Stimulated activated CD4-positive, alpha-beta T cell treated with anti-CD3 and anti-CD28 coated beads, TNF-alpha, amount 100 ng/mL, for 4 hours (primary cell): ENCODE results near the gene WLS.

Experiments used
- DNase-seq, 3 experiments: peaks; one replicate each; pipeline ENCODE4 v3.0.0-alpha.2; 2020; ENCODE audit warnings: low read depth in 3 of 3

The WLS gene

DNA sequence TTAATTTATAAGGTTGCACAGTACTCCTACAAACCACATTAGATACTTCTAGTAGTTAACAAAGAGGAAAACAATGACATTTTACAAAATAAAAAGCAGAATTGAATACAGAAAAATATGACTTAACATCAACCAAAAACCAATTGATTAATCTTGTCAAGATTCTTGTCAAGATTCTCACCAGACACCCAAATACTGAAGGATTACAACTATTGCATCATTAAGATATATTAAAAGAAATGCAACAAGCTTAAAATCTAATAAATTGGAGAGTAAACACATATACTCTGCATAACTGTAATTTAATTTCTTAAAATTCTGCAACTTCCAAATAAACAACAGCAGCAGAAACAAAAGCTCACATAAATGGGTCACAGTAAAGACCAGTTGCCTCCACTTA is 4.7 kb downstream of the WLS start:
- no peak for DNase-seq

DNA sequence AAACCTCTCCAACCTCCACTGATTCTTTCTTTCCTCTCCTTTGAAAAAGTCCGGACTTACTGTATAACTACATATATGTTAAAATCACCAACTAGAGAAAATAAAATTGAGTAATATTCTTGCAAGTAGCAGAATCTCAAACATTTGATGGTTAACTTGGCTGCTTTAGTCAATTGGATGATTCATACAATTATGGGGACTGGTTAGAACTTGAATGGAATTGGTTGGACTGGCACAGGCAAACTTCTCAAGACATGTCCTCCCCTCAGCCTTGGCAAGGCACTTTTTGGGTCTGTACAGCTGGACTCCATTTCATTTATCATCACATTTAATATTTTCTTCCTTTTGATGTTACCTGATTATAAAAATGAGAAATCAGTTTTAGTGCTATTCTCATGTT is 6.5 kb downstream of the WLS start:
- no peak for DNase-seq

DNA sequence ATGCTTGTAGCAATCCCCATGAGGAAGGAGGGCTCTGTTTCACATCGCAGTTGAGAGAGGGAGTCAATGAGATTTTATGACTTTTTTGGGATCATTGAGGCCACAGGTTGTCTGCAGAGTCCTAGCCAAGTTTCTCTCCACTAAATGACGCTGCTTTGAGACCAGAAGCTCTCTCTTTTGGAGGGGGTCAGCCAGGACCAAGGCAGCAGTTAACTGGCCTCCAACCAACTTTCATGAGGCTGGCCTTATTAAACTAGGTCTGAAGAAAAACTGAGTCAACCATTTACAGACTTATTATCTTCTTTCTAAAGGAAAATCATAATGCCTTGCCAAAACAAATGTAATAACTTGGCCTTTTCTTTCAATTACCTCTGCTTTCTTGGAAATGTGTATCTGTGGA is 8.6 kb downstream of the WLS start:
- no peak for DNase-seq

DNA sequence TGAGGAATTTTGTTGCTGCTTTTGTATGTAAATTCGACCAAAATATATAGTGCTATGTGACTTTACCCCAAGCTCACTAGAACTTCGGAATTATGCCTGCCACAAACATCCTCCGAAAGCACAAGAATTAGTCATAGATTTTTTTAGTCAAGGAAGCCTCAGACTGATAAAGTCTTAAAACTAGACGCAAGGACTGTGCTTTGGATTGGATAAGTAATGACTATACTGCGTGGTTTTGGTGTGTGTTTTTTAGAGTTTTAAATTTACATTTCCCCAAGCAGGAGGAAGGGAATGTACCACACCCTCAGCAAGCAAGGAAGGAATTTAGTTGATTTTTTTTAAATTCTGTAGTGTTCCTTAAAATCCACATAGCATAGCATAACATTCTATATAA is 10.3 kb downstream of the WLS start:
- DNase-seq: no peak

DNA sequence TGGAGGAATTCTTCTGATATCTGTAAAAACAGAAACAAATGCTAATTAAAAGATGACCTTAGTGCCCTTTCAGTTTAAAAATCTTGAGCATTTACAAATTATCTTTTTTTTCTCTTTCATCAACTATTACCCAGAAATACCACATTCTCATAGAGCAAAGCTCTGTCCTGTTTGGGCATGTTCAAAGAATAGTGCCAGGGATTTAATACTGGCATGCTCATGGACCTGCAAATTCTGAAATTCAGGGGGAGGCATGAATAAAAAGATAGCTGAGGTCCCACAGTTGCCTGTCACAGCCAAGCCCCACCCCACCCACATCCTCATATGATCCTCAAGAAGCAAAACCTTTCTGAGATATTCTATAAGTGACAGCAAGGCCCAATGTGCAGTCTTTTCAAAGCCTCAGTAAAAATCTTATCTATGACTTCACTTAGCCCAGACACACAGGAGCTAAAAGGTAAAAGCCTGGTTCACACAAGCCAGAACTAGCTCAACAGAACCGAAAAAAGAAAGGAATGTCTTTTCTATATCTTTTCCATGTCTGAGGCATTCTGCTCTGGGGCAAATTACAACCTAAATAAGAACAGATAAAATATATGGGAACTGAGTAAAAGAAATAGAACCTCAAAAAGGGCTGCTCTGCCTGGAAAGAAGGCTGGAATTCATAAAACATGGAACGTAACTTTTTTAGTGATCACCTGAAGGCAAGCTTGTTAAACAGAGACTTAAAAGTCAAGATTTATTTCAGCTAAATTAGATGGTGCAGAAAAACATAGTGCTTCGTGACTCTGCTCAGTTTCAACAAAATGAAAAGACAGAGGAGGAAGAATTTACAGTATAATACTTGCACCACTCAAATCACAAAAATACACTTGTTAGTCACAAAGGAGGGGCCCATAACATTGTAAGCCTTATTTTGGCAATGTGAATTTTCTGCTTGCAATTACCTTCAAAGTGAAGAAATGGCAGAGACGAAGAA is 11.0 kb downstream of the WLS start:
- DNase-seq: no peak

DNA sequence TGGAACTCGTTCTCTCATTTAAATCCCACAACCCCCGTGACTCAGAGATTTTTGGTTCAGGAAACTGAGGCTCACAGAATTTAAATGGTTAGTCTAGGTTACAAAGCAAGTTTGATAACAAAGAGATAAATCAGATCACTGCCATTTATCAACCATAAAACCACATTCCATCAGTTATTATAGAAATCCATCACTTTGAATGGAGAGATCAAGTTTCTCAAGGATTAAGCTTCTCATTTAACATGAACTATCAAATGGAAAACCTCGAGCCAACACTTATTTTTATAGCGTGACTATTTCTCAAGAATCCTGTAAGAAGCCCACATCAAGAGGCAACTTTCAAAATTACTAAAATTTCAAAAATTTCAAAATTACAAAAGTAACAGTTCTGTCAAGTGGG is 11.9 kb downstream of the WLS start:
- no peak for DNase-seq

DNA sequence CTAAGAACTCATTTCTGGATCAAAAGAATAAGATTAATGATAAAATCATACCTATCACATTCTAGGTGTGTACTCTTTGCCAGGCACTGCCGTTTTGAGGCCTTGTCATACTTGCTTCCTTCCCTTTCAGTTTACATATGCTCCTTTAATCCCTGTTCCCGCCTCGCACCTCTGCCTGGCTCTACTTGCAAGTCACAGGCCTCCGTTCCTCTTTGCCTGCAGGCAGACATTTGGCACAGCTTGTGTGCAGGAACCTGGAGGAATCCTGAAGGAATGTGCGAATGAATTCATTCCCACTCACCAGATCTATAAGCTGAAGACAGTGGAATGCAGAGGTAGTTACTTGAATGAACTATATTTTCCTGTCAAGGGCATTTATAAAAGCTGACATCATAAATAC is 13.8 kb downstream of the WLS start:
- no peak for DNase-seq

DNA sequence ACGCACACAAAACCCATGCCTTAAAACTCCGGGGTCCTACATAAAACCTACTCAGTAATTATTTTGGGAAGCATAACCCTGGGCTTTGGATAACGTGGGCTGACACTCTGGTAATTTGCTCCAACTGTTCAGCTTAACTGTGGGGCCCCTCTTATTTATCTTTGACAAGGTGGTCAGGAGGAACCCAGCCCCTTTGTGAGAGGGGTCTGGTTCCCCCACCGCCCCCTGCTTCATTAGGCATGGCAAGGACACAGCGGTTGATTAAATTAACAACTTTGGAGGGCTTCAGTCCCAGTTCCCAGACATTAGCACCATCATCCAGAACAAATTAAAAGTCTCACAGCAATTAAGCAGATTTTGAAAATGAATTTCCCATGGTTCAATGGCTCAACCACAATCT is 14.7 kb downstream of the WLS start:
- DNase-seq: no peak

DNA sequence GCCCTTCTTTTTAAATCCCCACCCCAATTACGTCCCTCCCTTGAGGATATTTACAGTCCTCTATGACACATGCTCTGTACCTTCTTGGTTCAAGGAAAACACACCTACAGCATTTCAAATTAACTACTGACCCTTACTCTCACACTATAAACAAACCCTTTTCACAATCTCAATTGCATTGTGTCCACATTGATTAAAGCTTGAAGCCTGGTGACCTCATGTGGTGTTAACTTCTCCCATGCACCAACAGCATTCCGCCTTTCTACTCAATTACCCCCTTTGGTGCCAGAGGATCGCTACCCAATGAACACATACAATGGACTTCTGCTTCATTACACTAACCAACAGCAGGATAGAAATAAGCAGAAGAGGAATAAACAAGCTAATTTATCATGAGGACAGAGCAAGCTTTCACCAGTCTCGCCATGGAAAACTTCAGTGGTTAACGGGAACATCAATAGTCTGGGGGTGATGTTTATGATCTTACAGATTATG is 15.2 kb downstream of the WLS start:
- no peak for DNase-seq

DNA sequence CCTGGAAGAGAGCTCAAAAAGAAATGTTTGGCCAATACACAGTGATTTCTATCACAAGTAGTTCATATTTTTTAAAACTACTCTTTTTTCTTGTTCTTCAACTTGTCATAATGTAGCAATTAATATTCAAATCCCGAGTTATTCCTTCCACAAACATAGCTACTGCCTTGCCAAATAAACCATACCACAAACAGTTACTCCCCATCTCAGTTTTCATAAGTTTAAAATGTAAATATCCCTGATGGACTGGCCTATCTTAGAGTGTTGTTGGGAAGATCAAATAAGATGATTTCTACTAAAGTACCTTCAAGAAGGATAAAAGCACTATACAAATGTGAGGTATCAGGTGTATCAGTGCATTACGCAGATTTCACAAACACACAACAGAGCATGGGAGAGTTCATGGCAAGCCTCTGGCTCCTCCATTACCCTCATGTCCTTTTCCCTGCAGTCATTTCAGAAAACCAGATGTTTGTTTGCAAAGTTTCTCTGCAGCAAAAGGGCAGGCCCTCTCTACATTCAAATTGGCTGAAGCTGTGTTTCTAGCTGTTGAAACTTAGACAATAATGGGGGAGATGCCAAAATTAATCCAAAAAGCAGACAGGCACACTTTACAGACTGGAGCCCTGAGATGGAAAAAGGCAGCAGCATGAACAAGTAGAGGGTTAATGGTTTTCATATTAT is 16.1 kb downstream of the WLS start:
- no peak for DNase-seq

DNA sequence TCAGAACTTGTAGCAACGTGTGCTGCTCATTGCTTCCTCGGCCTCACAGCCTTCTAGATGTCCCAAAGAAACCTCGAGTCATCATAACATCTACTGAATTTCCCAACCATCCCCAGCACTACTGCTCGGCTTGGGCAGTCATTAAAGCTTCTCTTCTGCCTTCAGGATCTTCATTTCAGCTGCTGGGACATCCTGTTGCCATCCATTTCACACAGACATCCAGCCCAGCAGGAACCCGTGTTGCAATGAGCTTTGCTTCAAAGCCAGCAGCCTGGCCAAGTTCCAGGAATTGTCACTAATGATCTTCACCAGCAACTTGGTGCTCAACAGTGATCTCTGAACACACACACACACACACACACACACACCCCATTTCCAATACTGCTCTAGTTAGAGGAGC is 18.5 kb downstream of the WLS start:
- no peak for DNase-seq

DNA sequence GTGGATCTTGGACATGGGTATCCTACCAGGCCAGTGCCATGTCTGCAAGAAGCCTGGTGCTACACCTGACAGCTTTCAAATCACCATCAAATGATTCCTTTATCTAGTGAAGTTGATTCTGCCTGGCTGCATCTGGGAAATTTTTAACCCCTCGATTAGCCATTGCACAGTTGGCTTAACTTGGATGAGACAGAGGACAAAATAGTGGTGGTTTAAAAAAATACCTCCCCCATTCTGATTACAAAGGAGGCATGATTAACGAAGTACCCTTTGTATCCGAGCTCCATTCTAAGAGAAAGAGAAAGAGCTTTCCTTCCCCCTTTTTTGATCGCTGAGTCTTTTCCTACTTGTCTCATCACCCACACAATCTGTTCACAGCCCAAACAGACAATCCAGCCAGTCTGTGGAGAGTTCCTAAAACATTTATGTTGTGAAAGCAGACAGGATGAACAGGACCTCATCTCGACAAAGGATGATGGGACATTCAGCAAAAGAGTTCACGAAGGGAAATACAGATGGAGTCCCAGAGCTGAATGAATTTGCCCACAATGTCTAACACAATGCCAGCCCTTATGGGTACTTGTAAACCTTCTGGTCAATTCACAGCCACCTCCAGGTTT is 20.5 kb downstream of the WLS start:
- no peak for DNase-seq

DNA sequence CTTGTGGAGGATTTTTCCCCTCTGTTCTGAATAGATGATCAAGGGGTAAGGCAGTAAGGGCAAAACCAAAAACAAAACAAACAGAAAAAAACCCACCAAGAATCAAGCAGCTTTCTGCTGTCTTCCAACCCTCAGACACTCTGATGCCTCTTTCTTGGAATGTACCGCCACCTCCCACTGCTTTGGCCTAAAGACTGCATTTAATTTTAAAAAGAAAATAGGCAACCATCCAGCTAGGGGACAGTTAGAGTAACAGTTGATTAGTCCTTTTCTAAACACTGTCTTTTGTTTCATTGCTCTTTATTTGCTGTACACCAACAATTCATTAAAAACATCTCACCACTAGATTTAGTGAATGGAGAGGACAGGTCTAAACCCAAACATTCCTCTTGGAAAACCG is 21.5 kb downstream of the WLS start:
- no peak for DNase-seq

DNA sequence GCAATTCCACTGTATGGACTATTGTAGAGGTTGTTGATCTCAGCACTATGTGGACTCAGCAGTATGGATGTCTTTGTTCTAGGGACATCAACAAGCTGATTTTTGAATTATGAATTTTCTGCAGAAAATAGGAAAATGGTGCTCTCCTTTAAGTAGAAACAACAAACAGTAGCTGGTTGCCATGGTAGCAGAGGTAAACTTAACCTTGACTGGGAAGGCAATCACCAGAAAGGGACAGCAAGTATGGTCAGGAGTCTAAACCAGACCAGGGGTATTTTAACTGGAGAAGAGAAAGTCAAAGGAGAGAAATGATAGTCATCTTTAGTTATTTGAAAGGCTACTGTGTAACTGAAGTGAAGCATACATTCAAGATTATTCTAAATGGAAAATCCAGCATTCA is 22.3 kb downstream of the WLS start:
- DNase-seq: no peak

DNA sequence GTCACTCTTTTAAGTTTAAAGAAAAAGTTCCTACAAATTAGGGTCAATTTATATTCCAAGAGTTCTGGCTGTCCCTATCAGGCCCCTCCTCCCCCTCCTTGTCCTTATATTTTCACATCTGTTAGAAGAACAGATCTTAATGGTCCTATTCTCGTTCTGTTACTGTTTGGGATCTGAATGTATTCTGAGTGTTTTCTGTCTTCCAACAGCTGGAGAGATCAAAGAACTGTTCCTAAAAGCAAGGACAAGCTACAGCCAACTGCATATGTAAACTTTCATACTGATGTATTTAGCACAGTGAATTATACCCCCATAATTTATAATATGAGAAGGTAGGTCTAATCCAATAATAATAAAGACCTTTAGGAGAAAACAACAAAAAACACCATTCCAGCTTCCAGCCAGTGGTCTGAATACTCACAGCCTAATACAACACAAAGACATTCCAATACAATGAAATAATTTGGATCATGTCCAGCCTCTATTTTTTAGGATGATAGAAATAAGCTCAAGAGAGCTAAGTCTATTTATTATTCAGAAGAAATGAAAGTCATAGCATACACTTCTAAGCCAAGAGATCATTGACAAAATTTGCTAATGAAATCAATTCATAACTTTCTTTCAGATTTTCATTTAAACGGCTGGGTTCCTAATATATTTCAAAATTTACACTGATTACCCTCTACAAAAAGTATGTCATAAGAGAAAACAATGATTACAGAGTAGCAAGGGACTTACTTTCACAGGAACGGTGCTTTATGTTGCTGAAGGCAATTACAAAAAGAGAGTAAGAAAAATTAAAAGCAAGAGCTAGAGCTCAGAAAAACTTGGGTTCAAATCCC is 25.3 kb downstream of the WLS start:
- no peak for DNase-seq

DNA sequence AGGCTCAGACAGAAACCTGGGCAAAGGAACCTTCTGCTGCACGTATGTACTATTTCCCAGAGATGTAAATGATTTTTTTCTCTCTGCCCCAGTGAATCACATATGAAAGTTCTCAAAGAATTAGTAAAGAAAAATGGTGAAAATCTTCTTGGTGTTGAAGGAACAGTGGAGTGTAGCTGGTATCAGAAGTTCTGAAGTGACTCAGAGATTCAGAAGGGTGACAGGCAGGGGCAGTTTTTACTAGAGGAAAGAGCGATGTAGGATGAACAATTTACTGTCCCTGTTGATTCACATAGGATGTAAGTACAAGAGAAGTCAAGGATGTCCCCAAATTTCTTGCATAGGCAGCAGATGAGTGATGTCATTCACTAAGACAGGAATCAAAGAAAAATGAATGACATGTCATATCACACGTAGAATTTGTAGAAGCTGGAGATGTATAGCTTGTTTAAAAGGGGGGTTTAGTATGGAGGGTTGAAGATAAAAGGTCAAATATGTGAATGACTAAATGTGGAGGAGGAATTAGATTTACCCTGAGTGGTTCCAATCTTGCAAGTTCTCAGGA is 26.4 kb downstream of the WLS start:
- no peak for DNase-seq

DNA sequence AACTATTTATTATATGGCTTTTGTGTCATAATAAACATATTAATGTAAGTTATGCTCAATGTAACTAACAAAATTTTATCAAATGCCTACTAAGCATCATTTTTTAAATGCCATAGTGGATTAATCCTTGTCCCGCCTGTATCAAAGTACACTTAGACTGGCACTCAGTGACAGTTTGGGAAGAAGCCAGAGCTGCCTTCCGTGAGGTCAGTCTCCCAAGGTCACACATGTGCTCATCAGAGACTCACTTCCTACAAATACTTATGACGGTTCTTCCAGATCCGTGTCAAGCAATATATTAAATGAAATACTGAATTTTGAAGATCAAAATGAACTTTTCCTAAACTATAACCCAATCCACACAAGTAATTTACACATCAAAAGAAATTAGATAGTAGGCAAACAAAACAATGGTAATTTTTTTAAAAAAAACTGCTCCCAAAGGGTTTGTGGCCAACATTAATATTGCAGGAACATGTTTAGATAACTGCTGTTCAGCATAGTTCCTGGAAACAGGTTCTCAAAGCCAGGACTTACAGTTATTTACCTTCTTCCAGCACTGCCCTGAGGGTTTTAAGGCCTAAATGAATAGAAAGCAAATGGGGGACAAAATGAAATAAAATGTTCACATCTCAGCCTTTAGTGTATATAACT is 27.2 kb downstream of the WLS start:
- no peak for DNase-seq

DNA sequence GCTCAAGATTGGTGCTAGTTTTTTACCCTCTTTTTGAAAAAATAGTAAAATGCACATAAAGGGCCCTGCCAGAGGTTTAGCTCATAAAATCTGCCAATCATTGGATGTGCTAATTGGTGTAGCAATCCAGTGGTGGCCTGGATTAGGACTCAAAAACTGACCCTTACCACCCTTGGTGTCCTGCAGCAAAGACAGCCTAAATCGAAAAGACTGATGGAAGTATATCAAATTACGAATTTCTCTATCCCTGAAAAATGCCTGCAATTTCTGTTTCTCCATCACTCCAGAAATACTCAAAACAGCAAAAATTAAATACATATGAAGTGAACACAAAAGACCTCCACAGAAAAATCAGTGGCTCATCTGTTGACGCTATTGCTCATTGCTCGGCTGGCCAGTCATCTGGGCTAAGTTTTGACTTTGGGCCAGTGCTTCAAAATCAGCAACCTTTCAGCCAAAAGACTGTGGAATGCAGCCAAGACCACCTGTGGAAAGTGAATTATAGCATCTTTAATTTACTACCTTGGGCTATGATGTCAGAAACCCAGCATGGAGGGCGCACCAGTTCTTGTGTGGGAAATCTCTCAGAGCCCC is 30.0 kb downstream of the WLS start:
- DNase-seq: no peak

DNA sequence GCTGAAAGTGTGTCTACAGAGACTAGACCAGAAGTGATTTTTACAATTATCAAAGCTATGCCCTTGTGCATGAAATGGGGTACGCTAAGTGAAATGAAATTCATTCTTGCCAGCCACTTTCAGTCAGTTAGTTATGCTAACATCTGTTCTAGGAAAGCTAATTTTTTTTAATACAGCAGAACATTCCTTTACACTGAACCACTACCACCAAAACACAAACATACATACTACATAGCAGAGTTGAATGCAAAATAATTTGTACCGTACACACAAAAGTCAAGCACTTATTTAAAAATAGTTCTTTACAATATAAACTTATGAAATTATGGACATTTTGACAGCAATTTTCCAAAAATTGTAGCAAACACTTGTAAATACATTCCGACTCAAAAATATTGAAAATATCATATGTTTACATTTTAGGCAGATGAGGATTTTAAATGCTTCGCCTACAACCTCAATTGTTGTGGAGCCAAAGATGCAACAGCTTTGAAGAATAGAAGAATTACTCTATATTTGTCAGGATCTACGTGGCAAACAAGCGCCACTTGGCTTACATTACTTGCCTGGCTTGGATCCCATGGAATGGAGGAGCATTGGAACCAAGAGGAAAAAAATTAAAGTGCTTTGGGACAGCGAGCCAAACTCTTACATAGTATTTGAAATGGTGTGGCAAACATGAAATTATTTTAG is 30.6 kb downstream of the WLS start:
- no peak for DNase-seq

DNA sequence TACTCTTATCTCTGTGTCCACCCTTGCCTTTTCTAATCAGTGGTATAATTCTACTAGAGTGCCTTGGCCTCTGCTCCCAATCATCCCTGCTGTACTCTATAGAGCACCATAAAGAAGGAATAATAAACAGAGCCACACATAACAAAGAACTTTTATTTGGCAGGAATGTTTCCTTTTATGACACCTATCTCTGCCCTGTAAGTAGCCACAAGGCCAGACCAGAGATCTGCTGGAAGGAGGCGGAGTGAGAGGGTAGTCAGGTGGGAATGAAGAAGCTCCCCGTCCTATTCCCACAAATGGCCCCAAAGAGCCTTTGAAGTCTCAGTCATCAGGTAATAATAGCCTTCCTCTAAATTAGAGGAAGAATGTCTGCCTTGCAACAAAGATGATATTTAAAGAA is 32.7 kb downstream of the WLS start:
- no peak for DNase-seq
